GM21526 (cell line): ENCODE measurements around the gene GPC6.

Source experiments
- ATAC-seq: cut with Tn5 transposase; IDR thresholded peaks from one replicate; pipeline ENCODE4 v1.9.1; 2021; ENCODE audit warnings: moderate library complexity; ENCODE audit not compliant: unreplicated experiment, low FRiP score

GPC6 gene

DNA sequence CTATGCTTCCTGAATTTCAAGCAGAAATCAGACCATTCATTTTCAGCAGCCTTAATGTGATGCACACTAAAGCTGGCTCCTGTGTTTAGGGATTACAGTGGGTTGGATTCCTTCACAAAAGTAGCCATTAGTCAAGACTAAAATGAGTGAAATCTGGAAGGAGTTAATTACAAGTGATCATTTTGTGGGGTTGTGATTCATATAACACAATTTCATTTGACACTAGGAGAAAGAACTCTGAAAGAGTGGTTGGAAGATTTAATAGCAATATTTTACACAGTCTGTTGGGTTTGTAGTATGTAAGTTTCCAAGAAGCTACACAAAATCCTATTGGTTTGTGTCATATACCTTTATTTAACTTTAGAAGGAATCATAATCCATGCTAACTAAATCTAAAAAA, 1015.9 kb downstream of the GPC6 start:
- ATAC-seq: no peak

DNA sequence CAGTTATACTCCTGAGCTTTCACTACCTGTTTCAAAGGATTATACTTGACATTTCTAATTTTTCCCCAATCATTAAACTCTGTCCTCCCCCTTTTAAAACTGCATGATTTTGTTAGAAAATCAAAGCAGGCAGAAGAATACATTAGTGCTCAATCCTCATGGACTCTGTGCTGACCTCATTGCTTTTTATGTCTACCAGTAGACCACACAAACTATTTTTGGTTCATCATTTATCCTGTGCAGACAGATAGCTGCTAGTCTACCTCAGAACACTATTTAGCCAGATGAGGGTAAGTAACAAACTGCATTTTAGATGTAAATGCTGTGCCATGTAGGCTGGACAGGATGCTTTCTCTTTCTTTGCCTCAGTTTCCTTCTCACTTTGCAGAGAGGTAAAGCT, 1016.9 kb downstream of the GPC6 start:
- ATAC-seq: no peak

DNA sequence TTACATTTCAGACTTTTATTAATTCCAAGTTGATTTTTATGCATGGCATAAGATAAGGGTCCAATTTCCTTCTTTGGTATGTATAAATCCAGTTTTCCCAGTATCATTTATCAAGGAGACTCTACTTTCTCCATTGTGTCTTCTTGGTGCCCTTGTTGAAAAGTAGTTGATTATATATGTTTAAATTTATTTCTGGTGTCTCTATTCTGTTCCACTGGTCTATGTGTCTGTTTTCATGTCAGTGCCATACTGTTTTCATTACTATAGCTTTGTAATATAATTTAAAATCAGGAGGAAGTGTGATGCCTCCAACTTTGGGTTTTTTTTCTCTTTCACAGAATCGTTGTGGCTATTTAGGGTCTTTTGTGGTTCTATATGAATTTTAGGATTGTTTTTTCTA, 1019.9 kb downstream of the GPC6 start:
- ATAC-seq: no peak

DNA sequence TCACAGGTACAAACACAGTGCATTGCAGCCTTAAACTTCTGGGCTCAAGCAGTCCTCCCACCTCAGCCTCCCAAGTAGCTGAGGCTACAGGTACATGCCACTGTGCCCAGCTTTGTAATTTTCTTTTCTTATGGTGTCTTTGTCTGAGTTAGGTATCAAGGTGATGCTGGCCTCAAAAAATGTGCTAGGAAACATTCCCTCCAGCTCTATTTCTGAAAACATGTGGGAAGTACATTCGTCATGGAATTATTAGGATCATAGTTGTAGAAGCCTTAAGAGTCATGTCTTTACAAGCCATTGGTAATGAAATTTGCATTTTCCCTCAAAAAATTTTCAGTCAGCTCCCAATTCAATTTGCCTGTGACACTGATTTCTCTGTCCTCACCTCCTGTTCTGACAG, 1021.3 kb downstream of the GPC6 start:
- ATAC-seq: no peak

DNA sequence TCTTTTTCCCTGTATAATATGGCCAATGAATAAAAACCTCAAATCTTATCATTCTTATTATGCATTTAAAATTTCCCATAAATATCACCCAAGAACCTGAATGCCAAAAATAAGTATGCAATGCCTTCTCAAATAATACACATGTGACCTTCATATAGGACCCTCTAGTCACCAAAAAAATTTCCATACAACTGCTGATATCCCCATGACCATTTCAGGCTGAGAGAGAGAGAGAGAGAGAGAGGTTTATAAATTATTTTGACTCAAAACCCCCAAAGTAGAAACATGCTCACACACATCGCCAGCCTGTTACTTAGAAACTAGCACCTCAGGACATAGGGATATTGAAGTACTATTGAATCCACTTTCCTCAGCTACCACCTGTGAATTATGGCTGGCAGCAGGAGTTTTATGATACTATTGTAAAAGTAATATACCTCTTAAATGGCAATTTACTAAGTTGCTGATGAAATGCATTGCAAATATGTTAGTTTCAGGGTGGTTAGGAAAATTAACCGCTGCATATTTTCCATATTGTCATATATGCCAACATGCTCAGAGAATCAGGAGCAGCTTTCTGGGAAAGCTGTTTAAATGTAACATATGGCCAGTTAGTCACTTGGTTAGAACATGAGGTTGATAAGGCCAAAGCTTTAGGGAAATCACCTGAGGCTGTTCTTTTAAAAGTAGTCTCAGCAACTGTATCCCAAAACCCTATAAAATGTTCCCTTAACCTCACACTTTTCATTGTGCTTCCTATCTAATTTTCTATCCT, 1022.0 kb downstream of the GPC6 start:
- ATAC-seq: no peak

DNA sequence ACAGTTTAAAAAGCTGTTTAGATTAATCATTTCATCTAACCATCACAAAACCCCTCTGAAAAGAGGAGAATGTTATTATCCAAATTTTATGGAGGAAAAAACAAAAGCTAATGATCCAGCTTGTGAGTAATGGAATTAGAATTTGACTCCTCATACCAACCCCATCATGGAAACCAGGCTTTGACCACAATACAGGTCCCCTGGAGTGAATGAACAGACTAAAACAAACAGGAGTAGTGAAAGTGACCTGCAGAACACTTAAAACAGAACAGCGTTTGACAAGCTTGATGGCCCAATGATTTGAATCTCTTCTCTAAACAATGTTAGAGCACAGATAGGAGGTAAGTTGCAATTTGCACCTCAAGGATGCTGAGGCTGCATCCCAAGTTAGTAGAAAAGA, 1022.9 kb downstream of the GPC6 start:
- ATAC-seq: no peak

DNA sequence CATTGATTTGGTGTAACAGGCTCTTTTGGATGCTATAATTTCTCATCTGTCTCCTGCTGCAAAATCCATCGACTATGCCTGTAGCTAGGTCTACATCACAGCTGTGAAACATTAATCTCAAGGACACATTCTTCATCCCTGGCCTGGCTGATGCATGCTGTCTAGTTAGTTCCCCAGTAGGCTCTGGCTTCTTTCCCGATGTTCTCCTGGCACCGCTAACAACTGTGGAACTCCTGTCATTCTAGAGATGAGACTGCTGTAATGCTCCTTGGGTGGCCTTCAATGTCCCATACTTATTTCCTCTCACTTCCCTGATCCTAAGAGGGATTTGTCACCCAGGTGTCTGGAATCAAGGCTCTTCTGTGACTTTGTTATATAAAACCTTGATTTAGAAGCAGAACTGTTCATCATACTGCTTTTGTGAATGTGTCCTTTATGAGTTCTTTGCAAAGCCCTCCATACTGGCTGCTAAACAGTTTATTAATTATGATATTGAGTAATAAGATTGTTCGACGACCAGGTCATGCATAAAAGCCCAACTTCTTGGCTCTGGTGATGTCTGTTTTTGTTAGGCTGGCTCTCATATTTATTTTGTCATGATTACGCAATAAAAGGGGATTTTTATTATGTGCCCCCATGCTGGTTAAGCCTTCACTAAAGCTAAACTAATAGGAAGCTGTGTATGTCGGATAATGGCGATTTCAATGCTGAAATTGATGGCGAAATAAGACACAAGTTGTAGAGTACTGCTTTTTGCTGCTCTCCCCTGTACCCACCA, 1025.4 kb downstream of the GPC6 start:
- no peak for ATAC-seq

DNA sequence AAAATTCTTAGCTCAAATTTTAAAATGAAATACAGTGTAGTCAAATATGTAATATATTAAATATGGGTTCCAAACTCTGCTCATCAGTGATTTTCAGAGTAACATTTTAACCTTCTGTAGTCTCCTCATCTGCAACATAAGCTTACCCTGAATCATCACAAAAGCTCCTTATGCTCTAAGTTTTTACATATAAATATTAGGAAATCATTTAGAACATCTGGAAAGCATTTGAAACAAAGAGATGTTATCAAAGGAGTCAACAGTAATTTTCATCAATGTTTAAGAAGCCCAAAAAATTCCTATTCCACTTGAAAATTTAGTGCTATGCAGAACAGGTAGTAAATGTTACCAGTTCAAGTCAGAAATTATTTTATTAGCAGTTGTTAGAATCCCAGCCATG, 1028.1 kb downstream of the GPC6 start:
- no peak for ATAC-seq

DNA sequence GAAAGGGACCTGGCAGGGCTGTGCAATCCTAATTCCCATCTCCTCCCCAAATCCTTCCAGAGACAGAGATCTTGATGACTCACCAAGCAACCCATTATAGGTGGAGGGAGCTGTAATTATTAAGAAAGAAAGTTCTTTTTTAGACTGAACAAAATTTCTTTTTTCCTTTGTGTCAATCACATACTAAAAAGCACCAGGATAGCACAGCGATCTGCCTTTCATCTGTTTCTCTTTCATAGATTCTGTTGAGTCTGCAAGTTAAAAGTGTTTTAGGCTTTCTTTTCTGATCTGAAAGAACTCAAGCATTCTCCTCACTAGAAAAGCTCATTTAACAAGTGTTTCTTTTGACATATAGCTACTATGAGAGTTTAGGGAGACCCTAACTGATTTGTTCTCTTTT, 1030.1 kb downstream of the GPC6 start:
- ATAC-seq: no peak

DNA sequence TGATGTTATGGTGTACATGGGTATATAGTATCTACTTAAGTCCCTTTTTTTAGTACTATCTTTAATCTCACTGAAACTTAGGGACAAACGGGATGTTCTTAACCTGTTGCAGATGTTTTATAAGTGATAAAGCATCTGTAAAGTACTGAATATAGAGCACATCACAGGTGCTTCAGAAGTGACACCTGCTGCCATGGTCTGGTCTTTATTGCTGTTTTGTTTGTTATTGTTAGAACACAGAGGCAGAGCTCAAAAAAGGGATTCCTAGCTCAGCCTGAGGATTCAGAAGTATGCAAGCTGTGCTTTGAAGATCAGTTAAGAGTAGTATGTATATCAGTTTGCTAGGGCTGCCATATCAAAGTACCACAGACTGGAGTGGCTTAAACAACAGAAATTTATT, 1033.4 kb downstream of the GPC6 start:
- ATAC-seq: no peak

DNA sequence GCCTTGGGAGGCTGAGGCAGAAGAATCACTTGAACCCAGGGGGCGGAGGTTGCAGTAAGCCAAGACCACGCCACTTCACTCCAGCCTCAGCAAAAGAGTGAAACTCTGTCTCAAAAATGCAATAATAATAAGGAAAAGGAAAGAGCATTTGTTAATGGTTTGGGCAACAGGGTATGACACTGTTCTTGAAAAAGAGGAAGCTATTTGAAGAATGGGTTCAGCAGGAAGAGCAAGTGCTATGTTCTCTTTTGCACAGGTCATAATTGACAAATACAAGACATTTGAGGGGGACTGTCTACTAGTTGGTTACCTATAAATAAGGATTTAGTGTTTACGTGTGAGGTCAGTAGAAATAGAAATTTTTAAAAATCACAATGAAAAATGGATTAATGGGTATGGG, 1034.6 kb downstream of the GPC6 start:
- no peak for ATAC-seq

DNA sequence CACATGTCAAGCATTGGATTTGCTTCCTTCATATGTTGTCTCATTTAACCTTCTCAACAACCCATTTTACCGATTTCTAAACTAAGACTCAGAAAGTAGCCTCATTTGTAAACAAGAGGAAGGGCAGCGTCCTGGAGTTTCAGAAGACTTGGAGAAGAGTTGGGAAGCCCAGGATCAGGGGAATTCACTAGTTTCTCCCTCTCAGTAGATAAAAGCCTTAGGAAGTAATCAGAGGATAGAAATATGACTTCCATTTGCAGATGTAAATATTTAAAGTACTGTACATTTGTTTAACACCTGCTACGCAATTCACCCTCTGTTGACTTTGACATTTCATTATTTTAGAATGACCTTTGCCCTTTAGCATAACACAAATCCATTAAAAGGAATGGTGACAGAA, 1036.4 kb downstream of the GPC6 start:
- no peak for ATAC-seq

DNA sequence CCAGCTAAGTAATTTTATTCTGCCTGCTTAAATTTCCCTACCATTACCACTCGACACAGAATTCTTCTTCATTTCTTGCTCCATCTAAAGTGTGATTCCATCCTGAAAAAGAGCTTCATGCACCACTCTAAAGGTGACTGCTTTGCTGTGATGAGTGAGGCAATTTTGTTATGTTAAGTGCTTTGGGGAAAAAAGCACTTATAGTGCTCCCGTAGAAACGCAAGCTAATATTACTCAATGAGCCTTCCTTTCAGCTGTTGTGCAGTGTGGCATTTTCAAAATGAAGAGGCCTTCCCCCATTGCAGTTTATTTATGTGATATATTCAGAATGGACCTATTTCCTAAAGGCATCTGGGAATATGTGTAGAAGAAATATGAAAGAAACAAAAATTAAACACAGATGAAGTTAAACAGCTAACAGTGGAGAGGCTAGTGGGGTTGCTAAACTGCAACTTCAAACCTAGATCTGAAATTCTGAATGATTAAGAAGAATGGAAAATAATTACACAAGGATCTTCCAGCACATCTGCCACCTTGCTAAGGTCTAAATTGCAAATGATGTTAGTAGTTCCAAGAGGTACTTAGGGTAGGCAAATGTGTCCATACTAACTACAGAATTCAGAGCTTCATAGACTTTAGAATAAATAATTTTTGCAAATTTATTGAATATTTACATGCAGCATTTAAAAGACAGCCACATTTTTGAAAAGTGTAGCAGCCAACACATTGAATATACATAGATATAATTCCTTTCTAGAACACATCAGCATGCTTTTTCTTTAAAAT, 1041.2 kb downstream of the GPC6 start:
- ATAC-seq: no peak

DNA sequence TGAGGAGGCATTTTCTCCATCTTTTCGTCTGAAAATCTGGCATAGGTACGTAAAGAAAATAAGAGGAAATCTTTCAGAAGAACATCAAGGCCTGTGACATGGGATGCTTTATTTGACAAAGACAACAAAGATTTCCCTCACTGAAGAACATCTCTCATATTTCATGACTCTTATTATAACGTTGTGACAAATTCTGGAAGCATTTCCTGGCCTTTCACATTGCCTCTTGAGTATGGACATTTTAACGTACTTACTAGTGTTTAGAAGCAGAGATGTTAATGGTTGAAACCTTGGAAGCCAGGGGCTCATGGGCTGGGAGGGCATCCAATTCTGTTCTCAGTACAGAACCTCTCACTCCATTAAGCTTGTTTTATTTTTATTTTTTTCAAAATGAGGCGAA, 1042.1 kb downstream of the GPC6 start:
- ATAC-seq: no peak

DNA sequence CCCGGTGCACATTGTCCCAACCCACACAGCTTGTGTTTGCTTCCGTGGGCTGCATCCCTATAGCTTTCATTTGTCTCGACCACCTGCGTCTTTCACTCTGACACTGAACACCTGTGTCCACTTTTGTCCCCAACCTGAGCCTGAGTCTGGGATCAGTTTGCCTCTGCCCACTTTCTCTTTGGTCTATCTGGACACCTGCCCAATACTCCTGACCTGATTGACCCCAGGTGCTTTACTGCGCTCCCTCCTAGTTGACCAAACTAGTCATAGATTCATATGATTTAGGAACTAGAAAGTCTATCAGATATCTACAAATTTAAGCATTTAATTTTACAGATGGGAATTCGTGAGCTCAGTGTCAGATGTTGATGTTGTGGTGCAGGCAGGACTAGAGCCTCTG, 1043.0 kb downstream of the GPC6 start:
- no peak for ATAC-seq

DNA sequence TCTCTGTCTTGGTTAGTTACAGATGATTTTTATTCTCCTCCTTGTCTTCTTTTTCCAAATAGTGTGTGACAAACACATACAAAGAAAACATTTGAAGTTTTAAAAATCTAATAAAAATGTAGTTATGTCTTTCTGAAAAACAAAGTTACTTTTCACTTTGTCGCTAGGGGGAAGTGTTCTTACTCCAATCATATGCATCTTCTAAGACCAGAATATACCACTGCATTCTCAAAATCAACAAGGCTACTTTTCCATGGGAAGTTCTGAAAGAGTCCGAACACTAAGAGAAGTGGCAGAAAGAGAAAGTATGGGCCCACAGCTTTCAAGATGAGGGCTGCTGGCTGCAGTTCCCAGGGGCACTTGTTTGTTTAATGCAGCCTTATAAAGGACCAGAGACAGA, 1043.9 kb downstream of the GPC6 start:
- ATAC-seq: no peak

DNA sequence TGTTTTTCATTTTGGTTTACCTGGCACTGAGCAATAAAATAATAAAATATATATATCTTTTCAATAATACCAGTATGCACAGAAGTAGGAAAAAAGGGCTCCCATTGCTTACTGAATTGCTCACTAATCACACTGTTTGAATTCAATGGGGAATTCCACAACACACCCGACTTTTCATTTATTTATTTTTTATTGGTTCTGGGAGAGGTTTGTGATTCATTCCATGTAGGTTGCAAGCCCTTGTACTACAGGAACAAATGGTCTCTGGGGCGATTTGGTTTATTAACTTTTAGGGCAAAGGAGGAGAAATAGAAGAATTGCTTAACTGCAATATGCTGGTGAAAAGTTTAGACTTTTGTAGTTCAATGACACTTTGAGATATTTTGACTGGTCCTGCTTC, 1045.4 kb downstream of the GPC6 start:
- ATAC-seq: no peak

DNA sequence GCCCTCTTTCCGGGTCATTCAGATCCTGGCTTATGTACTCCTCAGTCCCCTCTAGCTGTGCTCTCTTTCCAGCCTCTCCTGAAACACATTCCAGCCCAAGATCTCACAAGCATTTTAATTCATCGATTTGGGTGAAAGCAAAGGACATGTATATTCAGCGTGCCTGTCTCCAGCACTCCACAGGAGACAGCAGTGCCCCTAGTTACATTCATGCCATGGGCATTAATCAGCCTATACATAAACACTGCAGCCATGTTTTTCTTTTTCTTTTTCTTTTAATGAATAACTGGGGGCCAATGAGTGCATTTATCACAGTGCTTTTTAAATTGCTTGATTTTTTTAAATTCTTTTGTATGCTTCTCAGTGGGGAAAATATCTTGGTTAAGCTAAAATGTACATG, 1053.7 kb downstream of the GPC6 start:
- ATAC-seq: no peak

DNA sequence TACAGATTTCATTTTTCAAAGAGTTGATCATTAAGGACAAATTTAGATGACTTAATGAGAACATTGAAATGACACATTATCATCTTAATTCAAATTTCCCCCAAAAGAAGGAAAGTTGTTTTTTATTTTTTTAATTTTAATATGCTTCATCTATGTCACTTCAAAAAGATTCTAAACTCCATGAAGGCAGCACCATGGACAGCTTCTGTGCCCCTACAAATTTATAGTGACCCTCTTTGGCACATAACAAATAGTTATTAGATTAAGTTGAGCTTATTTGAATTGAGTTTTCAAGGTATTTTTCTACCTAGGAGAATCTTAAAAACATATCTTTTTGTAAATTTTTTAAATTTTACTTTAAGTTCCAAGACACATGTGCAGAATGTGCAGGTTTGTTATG, 1054.2 kb downstream of the GPC6 start:
- ATAC-seq: no peak

DNA sequence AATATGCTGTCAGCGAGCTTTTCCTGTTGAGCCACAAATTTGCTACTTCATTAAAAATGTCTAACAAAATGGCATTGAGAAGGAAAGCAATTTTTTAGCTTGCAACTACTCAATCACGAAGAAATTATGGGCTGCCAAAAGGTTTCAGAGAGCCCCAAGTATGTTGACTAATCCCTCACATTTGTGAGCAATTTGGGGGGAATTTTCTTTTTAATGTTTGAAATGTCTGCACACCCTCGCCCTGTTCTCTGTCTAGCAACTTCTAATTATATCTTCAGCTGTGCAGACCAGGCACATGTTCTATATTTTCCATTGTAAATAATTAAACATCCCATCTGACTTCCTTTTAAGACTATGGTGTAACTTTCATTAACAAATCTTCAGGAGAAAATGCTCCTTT, 1060.0 kb downstream of the GPC6 start:
- no peak for ATAC-seq

DNA sequence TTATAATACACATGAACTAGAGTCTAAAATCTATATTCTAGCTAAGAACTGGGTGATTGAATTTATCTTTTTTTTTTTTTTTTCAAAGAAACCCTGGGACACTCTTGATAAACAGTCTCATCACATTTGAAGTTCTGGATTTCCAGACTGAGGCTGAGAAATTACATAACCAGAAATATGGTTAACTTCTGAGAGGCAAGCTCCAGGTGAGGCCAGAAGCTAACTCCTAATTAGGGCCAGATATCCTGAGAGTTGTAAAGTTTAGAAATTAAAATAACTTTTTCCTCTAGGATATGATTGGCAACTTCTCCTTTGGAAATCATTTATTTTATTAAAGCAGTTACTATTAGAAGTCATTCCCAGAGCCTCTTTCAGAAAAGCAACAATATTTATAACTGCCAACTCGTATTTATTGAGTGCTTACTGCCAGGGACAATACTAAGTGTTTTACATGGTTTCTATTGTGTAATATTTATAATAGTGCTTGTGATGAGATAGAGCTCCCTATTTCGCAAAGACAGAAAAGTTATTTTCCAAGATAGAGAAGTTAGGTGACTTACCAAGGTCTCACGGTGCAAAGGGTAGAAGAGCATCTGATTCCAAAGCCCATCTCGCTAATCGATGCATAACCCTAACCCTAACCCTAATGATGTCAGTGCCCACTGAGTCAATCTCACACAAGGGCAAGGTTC, 1065.2 kb downstream of the GPC6 start:
- ATAC-seq: no peak
